H1 (cell line): Measurements from ENCODE around the gene SLC39A10. TPM values are rescaled to one million over a fixed set of nuclear protein-coding genes. Genes with fewer than 3 reads are reported as not detected.

Experiments
- CTCF ChIP-seq, 3 experiments: IDR thresholded peaks; 1 replicate in 2 of 3; 2 replicates in 1 of 3; pipeline versions ENCODE4 v1.5.1 to v1.6.1; 2011; ENCODE audit warnings: low read length in 3 of 3, mild to moderate bottlenecking in 3 of 3, inconsistent platforms in 2 of 3, low read depth in 1 of 3, moderate library complexity in 1 of 3; ENCODE audit not compliant: insufficient read depth in 1 of 3; ENCODE audit errors: control extremely low read depth in 1 of 3
- polyA plus RNA-seq, 7 experiments: library from polyadenylated mRNA; depleted of rRNA in 3 of 7; stranded (reverse) in 5 of 7; unstranded in 2 of 7; fragments of >200 nt in 5 of 7; fragments of 200-250 nt in 2 of 7; gene quantifications; 1 replicate in 5 of 7; 2 replicates in 1 of 7; 4 replicates in 1 of 7; pipeline versions ENCODE4 v1.2.1 to v1.2.3, GENCODE V29; 2011 to 2013; ENCODE audit warnings: missing spikeins in 2 of 7, mixed read lengths in 2 of 7
- total RNA-seq: library from RNA; stranded (reverse); fragmentation: NEBNext Ultra II Directional; extraction: Animal tissue kit (Norgen Biotek cat#: 25700); gene quantifications from 2 replicates; pipeline ENCODE4 v1.2.1, GENCODE V29; 2021

Gene SLC39A10
- total and polyA plus RNA-seq, 2 of the 8 experiments (the other 6 are each of a cell fraction or from before 2014, with no cell fraction given), result 68.1 to 234 TPM

DNA sequence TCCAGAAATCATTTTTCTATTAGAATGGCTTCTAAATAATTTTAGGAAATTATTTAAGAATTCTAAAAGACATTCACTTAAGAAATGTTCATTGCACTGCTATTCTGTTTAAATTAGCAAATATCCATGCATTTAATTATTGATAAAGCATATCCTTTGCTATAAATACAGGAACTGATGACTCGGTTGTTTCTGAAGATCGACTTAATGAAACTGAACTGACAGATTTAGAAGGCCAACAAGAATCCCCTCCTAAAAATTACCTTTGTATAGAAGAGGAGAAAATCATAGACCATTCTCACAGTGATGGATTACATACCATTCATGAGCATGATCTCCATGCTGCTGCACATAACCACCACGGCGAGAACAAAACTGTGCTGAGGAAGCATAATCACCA is 59.4 kb downstream of the SLC39A10 start (continued):
- no peak for TF ChIP-seq CTCF (IDR thresholded peaks at IDR 0.05; ENCODE audit: control extremely low read depth in 1 of 3, insufficient read depth in 1 of 3, low read depth in 1 of 3, low read length in 3 of 3)
- TF ChIP-seq, all 59 proteins: peak for 0
